SKM-1 (cell line): ENCODE results near the gene SORL1.
"Not testable (repeated sequence)": the region's sequence is repeated elsewhere in the genome, so short reads cannot be mapped to it uniquely, and the experiment has no call there.

Source experiments
- DNase-seq: peaks from one replicate; lab custom pipeline; 2025; ENCODE audit not compliant: unreplicated experiment; lab: John Stamatoyannopoulos, UW

The SORL1 gene

GRCh38 chr11:121451986-121452608 lies at the start of gene SORL1:
Gene SORL1 (plus strand): TSS chr11:121452314. CDS start chr11:121452332, 18 bp downstream.
- DNase-seq = no peak

GRCh38 chr11:121405646-121406045 lies 46.5 kb upstream of the SORL1 start:
- no peak for DNase-seq

GRCh38 chr11:121406291-121406690 lies 45.8 kb upstream of the SORL1 start:
- no peak for DNase-seq

- DNase-seq = no peak
These were observed 43.3 kb upstream of the SORL1 start for GRCh38 chr11:121408830-121409229.

GRCh38 chr11:121410041-121410440 lies 42.1 kb upstream of the SORL1 start:
- not testable (repeated sequence) for DNase-seq

- DNase-seq = not testable (repeated sequence)
These were observed 40.8 kb upstream of the SORL1 start for GRCh38 chr11:121411330-121411729.

- DNase-seq = no peak
These were observed 40.0 kb upstream of the SORL1 start for GRCh38 chr11:121412000-121412587.

GRCh38 chr11:121412711-121413415 lies 39.3 kb upstream of the SORL1 start:
- no peak for DNase-seq

- DNase-seq = no peak
These were observed 37.8 kb upstream of the SORL1 start for GRCh38 chr11:121414141-121414913.

- DNase-seq = no peak
These were observed 36.3 kb upstream of the SORL1 start for GRCh38 chr11:121415856-121416255.

GRCh38 chr11:121417055-121417551 lies 35.0 kb upstream of the SORL1 start:
- peak; percentile 80 for DNase-seq

GRCh38 chr11:121417607-121418006 lies 34.5 kb upstream of the SORL1 start:
- DNase-seq = no peak

GRCh38 chr11:121418625-121419114 lies 33.4 kb upstream of the SORL1 start:
- peak; percentile 26 for DNase-seq

GRCh38 chr11:121419836-121420235 lies 32.3 kb upstream of the SORL1 start:
- no peak for DNase-seq

- DNase-seq = no peak
These were observed 31.7 kb upstream of the SORL1 start for GRCh38 chr11:121420398-121420797.

- DNase-seq = no peak
These were observed 30.8 kb upstream of the SORL1 start for GRCh38 chr11:121421149-121421901.

GRCh38 chr11:121422675-121423074 lies 29.4 kb upstream of the SORL1 start:
- DNase-seq = no peak

GRCh38 chr11:121425828-121426227 lies 26.3 kb upstream of the SORL1 start:
- DNase-seq = no peak

GRCh38 chr11:121426476-121427399 lies 25.4 kb upstream of the SORL1 start:
- DNase-seq = no peak
